Midbrain (tissue), 1 donor: ENCODE results near the gene POLQ.
"Not testable (repeated sequence)": the region's sequence is repeated elsewhere in the genome, so short reads cannot be mapped to it uniquely, and the experiment has no call there.

Experiments
- DNase-seq: peaks from one replicate; lab custom pipeline; 2025; lab: John Stamatoyannopoulos, UW

POLQ gene

GRCh38 chr3:121545574-121546455 lies at the start of gene POLQ:
TSS of gene POLQ (minus strand) at chr3:121545988. CDS start at chr3:121545877, 111 bp downstream.
- peak; percentile 94 for DNase-seq

- DNase-seq, result no peak
Observed at GRCh38 chr3:121594850-121595249, 49.1 kb upstream of the POLQ start.

DNA sequence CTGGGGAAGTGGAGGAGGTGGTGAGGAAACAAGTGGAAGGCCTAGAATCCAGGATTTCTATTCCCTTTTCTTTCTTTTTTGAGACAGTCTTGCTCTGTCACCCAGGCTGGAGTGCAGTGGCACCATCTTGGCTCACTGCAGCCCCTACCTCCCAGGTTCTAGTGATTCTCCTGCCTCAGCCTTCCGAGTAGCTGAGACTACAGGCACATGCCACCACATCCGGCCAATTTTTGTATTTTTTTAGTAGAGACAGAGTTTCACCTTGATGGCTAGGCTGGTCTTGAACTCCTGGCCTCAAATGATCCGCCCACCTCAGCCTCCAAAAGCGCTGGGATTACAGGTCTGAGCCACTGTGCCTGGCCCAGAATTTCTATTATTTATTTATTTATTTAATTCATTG lies 48.0 kb upstream of the POLQ start:
- not testable (repeated sequence) for DNase-seq

- no peak for DNase-seq
Observed at GRCh38 chr3:121592856-121593702, 47.3 kb upstream of the POLQ start, which contains the start of gene FBXO40. TSS of gene FBXO40 (plus strand) at chr3:121593379. CDS start at chr3:121620576, 27,197 bp downstream.

GRCh38 chr3:121584418-121584817 lies 38.6 kb upstream of the POLQ start:
- no peak for DNase-seq

- DNase-seq, result no peak
Observed at GRCh38 chr3:121581691-121582090, 35.9 kb upstream of the POLQ start.

- no peak for DNase-seq
Observed at GRCh38 chr3:121574449-121574848, 28.7 kb upstream of the POLQ start.

- DNase-seq, result no peak
Observed at GRCh38 chr3:121567649-121568048, 21.9 kb upstream of the POLQ start, which contains the start of gene ARGFX. TSS of gene ARGFX (plus strand) at chr3:121567949. CDS start at chr3:121570714, 2,765 bp downstream.

DNA sequence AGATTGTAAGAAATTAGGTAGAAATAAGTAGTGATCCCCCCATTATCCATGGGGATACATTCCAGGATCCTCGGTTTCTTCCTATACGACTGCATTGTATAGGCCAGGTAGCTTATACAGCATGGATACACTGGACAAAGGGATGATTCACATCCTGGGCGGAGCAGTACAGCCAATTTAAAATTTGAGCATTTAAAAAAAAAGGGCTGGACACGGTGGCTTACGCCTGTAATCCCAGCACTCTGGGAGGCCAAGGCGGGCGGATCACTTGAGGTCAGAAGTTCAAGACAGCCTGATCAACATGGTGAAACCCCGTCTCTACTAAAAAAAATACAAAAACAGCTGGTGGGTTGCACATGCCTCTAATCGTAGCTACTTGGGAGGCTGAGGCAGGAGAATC lies 21.0 kb upstream of the POLQ start:
- no peak for DNase-seq

- DNase-seq, result no peak
Observed at GRCh38 chr3:121562148-121562547, 16.4 kb upstream of the POLQ start.

- DNase-seq, result no peak
Observed at GRCh38 chr3:121557426-121557934, 11.7 kb upstream of the POLQ start.

- no peak for DNase-seq
Observed at GRCh38 chr3:121552797-121553196, 7.0 kb upstream of the POLQ start.

- peak; percentile 20 for DNase-seq
Observed at GRCh38 chr3:121552379-121552778, 6.6 kb upstream of the POLQ start.

- DNase-seq, result no peak
Observed at GRCh38 chr3:121545049-121545573, 677 bp downstream of the POLQ start.

DNA sequence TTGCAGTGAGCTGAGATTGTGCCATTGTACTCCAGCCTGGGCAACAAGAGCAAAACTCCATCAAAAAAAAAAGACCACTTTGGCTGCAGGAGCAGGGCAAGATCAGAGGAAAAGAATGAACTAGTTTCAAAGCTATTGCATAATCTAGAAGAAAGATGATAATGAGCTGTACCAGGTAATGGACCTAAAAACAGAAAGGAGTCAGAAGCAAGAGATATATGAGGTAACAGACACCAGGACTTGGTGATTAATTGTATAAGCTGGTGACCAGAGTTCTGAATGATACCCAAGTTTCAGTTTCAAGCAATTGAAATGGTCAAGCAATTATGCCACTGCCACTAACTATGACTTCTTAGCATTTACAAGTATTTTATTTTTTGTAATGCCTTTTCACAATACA lies 2.9 kb downstream of the POLQ start:
- DNase-seq, result no peak

GRCh38 chr3:121531269-121531668 lies 14.5 kb downstream of the POLQ start:
- DNase-seq, result no peak

DNA sequence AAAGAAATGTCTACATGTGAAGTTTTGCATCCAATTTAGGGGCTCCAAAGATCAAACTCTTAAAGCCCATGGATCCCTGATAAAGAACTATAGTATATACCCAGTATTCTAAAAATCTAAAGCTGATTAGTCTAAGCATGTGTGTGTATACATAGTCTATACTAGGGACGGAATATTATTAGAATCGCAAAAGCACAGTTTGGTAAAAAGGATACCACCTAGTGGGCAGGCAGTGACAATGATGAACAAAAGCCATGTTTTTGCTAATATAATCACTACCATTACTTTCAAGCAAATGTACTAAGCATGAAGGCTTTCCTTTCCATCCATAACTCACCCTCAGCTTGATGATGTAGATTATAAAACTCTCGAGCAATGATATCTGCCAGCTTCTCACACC lies 16.5 kb downstream of the POLQ start:
- no peak for DNase-seq

DNA sequence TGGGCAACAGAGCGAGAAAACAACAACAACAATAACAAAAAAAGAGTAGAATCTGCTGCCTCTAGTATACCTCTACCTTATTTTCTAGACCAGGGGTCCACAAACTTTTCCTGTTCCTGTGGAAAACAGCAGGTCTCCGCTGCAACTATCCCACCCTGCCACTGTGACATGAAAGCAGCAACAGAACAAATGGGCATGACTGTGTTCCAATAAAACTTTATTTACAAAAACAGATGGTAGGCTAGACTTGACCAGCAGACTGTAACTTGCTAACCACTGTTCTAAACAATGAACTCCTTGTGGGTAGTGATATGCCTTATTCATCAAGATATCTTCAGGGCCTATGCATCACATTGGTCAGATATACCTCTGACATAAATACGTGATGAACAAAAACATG lies 25.3 kb downstream of the POLQ start:
- DNase-seq, result no peak

- no peak for DNase-seq
Observed at GRCh38 chr3:121517953-121518655, 27.7 kb downstream of the POLQ start.

DNA sequence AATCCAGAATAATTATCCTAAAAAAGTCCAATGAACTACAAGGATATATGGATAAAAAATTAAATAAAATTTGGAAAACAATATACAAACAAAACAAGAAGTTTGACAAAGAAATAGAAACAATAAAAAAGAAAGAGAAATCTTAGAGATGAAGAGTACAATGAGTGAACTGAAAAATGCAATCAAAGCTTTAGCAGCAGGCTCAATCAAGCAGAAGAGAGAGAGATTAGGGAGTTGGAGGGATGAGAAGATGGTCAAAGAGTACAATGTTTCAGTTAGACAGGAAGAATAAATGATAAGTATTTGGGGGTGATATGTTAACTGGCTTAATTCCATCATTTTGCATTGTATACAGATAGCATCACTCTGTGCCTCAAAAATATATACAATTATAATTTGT lies 29.9 kb downstream of the POLQ start:
- DNase-seq, result no peak

DNA sequence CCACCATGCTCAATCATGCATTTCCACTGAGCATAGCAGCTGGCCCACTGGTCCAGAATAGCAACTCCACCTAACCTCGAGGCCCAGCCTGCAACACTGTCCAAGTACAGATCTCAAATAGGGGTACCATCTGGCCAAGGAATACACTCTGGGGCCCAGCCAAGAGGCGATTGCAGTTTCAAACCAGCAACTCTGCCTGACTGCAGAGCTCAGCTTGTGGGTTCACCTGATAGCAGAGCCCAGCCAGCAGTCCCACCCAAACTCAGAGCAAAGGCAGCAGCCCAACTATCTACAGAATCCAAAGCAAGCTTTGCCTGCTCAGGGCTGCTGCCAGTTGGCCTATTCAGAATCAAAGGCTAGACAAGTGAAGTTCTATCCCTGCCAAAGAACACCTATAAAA lies 30.5 kb downstream of the POLQ start:
- DNase-seq, result no peak

DNA sequence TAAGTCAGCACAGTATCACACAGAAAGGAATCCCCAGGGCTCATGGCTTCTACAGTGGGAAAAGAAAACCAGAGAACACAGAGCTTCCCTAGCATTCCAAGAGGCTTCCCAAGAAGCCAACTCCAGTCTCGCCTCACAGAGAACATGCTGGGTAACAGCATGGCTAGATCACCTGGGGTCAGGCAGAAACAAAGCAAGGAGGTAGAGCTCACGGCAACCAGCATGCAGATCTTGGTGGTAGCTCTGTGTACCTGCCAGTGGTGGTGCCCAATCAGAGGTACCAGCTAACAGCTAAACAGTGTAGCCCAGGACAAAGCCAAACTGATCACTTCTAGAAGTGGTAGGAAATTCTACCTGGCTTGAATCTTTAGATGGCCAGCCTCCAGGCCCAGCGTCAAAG lies 31.3 kb downstream of the POLQ start:
- DNase-seq, result no peak
